Prostate gland (tissue), 2 donors: ENCODE measurements around the gene GTF2H4. TPM values are rescaled to one million over a fixed set of nuclear protein-coding genes. Genes with fewer than 3 reads are reported as not detected.

Experiments
- DNase-seq: peaks from one replicate; pipeline ENCODE4 v3.0.0-alpha.2; 2019; ENCODE audit warnings: low spot score
- H3K27ac ChIP-seq, 2 donors: fragments of 200-600 bp; sonication (generic); 2 replicates each; pipeline ENCODE4 v1.5.1; 2017 to 2019
- H3K27me3 ChIP-seq: fragments of 200-600 bp; sonication (generic); replicated peaks from 2 replicates; pipeline ENCODE4 v1.5.1; 2019; ENCODE audit not compliant: insufficient read depth
- H3K36me3 ChIP-seq, 2 donors: fragments of 200-600 bp; sonication (generic); 1 replicate in 1 of 2; 2 replicates in 1 of 2; pipeline versions ENCODE4 v1.5.1 to v1.8.1; 2017 to 2019
- H3K4me1 ChIP-seq: fragments of 200-600 bp; sonication (generic); replicated peaks from 2 replicates; pipeline ENCODE4 v1.5.1; 2019
- H3K4me3 ChIP-seq, 2 donors: fragments of 200-600 bp; sonication (generic); 2 replicates each; pipeline ENCODE4 v1.5.1; 2017 to 2019
- H3K9me3 ChIP-seq: fragments of 200-600 bp; sonication (generic); 2 replicates; pipeline ENCODE4 v1.5.1; 2017
- POLR2A ChIP-seq: fragments of 450-650 bp; IDR thresholded peaks from one replicate; pipeline ENCODE4 v1.6.1; 2016; ENCODE audit warnings: antibody characterized with exemption, mild to moderate bottlenecking
- POLR2AphosphoS5 ChIP-seq: sonication (generic); formaldehyde crosslinking; IDR thresholded peaks from one replicate; pipeline ENCODE4 v1.6.1; 2017; ENCODE audit warnings: antibody characterized with exemption
- WGBS: methylation state at CpG from one replicate; pipeline ENCODE4 v1.1.5; 2018; 5-methylcytosine and 5-hydroxymethylcytosine counted together
- intact Hi-C: fragments of 100-400 bp; cut with DNase I; formaldehyde crosslinking; loops from one replicate; pipeline ENCODE4 v1.14.2; 2022
- total RNA-seq, 2 donors: library from RNA; depleted of rRNA; stranded (reverse); fragments of >200 nt; gene quantifications; one replicate each; pipeline ENCODE4 v1.1.0, GENCODE V29; 2016
- TF ChIP-seq, protein P1 (sequence below), 4 experiments: fragments of 200-600 bp in 2 of 4; fragments of 450-650 bp in 2 of 4; sonication (generic) in 2 of 4; IDR thresholded peaks; 1 replicate in 3 of 4; 2 replicates in 1 of 4; pipeline ENCODE4 v1.5.1; 2016 to 2019; ENCODE audit warnings: antibody characterized with exemption in 4 of 4, mild to moderate bottlenecking in 2 of 4, moderate library complexity in 2 of 4

The GTF2H4 gene
- total RNA-seq, 2 donors from 2014 or later = 19.0 to 26.2 TPM

DNA sequence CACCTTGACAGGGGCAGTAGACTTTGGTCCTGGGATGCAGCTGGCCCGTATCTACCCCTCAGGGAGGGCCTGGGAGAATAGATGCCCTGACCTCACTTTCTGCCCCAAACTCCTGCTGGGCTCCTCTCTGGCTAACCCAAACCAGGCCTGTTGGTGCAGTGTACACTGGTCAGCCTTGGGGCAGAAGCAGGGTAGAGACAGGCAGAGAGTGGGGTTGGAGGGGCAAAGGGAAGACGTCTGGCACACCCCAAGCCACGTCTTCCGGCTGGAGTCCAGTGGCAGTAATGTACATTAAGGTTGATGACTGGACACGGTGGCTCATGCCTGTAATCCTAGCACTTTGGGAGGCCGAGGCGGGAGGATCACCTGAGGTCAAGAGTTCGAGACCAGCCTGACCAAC, 14.3 kb upstream of the GTF2H4 start:
- intact Hi-C loops = no loop called here
- 84% methylated on average over 8 of the region's 8 CpGs for WGBS
- no peak overlapping the region for H3K27ac ChIP-seq

DNA sequence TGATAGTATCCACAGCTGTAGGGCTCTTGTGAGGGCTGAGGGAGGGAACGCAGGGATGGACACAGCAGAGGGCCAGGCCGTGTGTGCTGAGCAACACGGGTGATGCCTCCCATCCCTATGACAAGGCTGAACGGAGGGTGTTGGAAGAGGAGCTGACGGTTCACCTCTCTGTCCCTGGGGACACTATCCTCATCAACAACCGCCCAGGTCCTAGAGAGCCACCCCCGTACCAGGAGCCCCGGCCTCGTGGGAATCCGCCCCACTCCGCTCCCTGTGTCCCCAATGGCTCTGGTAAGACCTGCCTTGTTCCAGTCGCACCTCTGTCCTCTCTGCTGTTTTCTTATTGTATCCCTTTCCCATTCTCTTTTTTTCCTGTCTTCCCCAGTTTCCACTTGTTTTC, 13.6 kb upstream of the GTF2H4 start:
- no peaks in the 10 kb centered on the region for H3K27me3 ChIP-seq
- TF ChIP-seq, protein P1, sequence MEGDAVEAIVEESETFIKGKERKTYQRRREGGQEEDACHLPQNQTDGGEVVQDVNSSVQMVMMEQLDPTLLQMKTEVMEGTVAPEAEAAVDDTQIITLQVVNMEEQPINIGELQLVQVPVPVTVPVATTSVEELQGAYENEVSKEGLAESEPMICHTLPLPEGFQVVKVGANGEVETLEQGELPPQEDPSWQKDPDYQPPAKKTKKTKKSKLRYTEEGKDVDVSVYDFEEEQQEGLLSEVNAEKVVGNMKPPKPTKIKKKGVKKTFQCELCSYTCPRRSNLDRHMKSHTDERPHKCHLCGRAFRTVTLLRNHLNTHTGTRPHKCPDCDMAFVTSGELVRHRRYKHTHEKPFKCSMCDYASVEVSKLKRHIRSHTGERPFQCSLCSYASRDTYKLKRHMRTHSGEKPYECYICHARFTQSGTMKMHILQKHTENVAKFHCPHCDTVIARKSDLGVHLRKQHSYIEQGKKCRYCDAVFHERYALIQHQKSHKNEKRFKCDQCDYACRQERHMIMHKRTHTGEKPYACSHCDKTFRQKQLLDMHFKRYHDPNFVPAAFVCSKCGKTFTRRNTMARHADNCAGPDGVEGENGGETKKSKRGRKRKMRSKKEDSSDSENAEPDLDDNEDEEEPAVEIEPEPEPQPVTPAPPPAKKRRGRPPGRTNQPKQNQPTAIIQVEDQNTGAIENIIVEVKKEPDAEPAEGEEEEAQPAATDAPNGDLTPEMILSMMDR (IDR thresholded peaks at IDR 0.05) = no peak
- TF ChIP-seq POLR2A (no peak), POLR2AphosphoS5 (no peak)
- no peak overlapping the region for H3K27ac ChIP-seq
- H3K36me3 ChIP-seq = peaks cover 6 to 26% of the 10 kb centered on the region in 2 donors
- no peaks in the 10 kb centered on the region for H3K9me3 ChIP-seq
- H3K4me3 ChIP-seq = no peak overlapping the region
- DNase-seq = no peak
- 83% methylated on average over 12 of the region's 12 CpGs for WGBS
- intact Hi-C loops = no loop called here
- H3K4me1 ChIP-seq = no peaks in the 10 kb centered on the region

More for the DNA sequence above, 14.3 kb upstream of the GTF2H4 start:
- Histone ChIP-seq H3K36me3 (peaks cover 6 to 23% of the 10 kb centered on the region in 2 donors), H3K4me1 (no peaks in the 10 kb centered on the region), H3K27me3 (no peaks in the 10 kb centered on the region), H3K4me3 (no peak overlapping the region), H3K9me3 (no peaks in the 10 kb centered on the region)
- DNase-seq = no peak
- TF ChIP-seq, protein P1 (IDR thresholded peaks at IDR 0.05) = no peak
- TF ChIP-seq POLR2AphosphoS5 (no peak), POLR2A (no peak)

DNA sequence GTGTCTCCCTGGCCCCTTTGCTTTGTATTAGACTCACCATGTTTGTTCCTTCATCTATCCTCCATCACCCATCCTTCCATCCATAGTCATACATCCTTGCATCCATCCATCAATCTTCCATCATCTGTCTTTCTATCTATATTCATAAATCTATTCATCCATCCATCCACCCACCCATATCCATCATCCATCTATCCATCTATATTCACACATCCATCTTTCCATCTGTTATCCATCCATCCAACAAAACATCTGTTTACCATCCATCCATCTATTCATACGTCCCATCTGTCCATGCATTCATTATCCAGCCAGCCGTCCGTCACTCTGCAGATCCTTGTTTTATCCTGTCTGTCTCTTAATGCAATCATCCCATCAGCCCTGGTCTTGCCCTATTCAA, 13.1 kb upstream of the GTF2H4 start:
- intact Hi-C loops = no loop called here
- Histone ChIP-seq H3K4me1 (no peaks in the 10 kb centered on the region), H3K4me3 (no peak overlapping the region), H3K36me3 (peaks cover 6 to 26% of the 10 kb centered on the region in 2 donors), H3K27ac (no peak overlapping the region), H3K27me3 (no peaks in the 10 kb centered on the region), H3K9me3 (no peaks in the 10 kb centered on the region)
- DNase-seq = no peak
- TF ChIP-seq POLR2A = no peak
- no peak for TF ChIP-seq POLR2AphosphoS5
- WGBS = 92% methylated on average over 3 of the region's 3 CpGs

DNA sequence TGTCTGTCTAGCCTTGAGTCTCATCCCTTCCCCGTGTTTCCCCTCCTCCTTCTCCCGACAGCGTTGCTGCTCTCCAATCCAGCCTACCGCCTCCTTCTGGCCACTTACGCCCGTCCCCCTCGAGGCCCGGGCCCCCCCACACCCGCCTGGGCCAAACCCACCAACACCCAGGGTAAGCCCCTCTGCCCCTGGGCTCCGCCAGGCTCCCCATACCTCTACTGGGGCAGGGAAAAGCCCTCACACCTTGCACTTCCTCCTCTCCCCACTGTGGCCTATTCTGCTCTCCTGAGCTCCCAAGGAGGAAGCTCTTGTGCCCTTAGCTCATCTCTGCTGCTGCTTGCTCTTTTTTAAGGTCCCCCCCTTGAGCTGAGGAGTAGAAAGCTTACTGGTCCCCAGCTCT, 12.7 kb upstream of the GTF2H4 start:
- no peak for DNase-seq
- intact Hi-C loops = no loop called here
- no peak overlapping the region for H3K27ac ChIP-seq
- no peaks in the 10 kb centered on the region for H3K9me3 ChIP-seq
- no peaks in the 10 kb centered on the region for H3K27me3 ChIP-seq
- TF ChIP-seq POLR2A = no peak
- TF ChIP-seq, protein P1 (IDR thresholded peaks at IDR 0.05) = no peak
- TF ChIP-seq POLR2AphosphoS5 = no peak
- H3K4me1 ChIP-seq = no peaks in the 10 kb centered on the region
- H3K36me3 ChIP-seq = peaks cover 6 to 26% of the 10 kb centered on the region in 2 donors
- 75% methylated on average over 10 of the region's 10 CpGs for WGBS
- H3K4me3 ChIP-seq = no peak overlapping the region

DNA sequence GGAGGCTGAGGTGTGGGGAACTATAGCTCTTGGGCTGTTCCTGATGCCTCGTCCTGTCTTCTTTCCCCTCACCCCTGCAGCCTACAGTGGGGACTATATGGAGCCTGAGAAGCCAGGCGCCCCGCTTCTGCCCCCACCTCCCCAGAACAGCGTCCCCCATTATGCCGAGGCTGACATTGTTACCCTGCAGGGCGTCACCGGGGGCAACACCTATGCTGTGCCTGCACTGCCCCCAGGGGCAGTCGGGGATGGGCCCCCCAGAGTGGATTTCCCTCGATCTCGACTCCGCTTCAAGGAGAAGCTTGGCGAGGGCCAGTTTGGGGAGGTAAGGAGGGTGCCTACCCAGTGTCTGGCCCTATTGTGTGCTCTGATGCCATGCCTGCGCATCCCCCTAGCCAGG, 11.5 kb upstream of the GTF2H4 start:
- H3K4me1 ChIP-seq = no peaks in the 10 kb centered on the region
- H3K4me3 ChIP-seq = no peak overlapping the region
- intact Hi-C loops = no loop called here
- peaks cover 6 to 26% of the 10 kb centered on the region in 2 donors for H3K36me3 ChIP-seq
- WGBS = 93% methylated on average over 13 of the region's 13 CpGs
- no peak overlapping the region for H3K27ac ChIP-seq
- no peaks in the 10 kb centered on the region for H3K27me3 ChIP-seq
- TF ChIP-seq POLR2AphosphoS5 = no peak
- DNase-seq = no peak
- no peaks in the 10 kb centered on the region for H3K9me3 ChIP-seq

DNA sequence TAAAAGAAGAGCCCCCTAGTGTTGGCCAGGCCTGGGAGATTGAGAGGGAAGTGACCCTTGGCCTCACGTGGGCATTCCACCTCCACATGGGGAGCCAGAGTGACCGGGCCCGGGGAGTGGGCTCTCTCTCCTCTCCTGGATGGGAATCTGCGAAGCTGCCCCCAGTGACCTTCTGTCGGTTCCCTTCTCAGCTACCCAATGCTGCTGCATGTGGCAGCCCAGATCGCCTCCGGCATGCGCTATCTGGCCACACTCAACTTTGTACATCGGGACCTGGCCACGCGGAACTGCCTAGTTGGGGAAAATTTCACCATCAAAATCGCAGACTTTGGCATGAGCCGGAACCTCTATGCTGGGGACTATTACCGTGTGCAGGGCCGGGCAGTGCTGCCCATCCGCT, 10.1 kb upstream of the GTF2H4 start:
- peaks cover 0 to 26% of the 10 kb centered on the region in 2 donors for H3K36me3 ChIP-seq
- intact Hi-C loops = no loop called here
- no peak for TF ChIP-seq POLR2A
- no peak for TF ChIP-seq POLR2AphosphoS5
- TF ChIP-seq, protein P1 (IDR thresholded peaks at IDR 0.05) = no peak

More for the DNA sequence above, 10.1 kb upstream of the GTF2H4 start:
- no peaks in the 10 kb centered on the region for H3K27me3 ChIP-seq
- DNase-seq = no peak
- H3K27ac ChIP-seq = no peak overlapping the region
- H3K4me3 ChIP-seq = no peak overlapping the region
- no peaks in the 10 kb centered on the region for H3K9me3 ChIP-seq
- H3K4me1 ChIP-seq = no peaks in the 10 kb centered on the region
- 88% methylated on average over 15 of the region's 16 CpGs for WGBS
